ENCODE results near the gene PSMB8. TPM values are rescaled to one million over a fixed set of nuclear protein-coding genes. Genes with fewer than 3 reads are reported as not detected.
"Not testable (repeated sequence)": the region's sequence is repeated elsewhere in the genome, so short reads cannot be mapped to it uniquely, and the experiment has no call there.

Gene PSMB8
- total RNA-seq (10 to 100 TPM; 14.8 to 28.4 (median 18.8) TPM), polyA plus RNA-seq (23.0 TPM)
- long read RNA-seq, donor 1, transcript PSMB8-202 (6 exons, 1,124 nt), result major isoform, 22 of 30 reads
- long read RNA-seq, donor 1, partial matches to known transcripts, result 1 of 30 reads
- long read RNA-seq, donor 1, other reads (novel, unspliced or antisense), result 2 of 30 reads
- long read RNA-seq, donor 2, transcript PSMB8-202 (6 exons, 1,124 nt), result major isoform, 10 of 17 reads
- long read RNA-seq, donor 2, partial matches to known transcripts, result 1 of 17 reads
- long read RNA-seq, donor 2, other reads (novel, unspliced or antisense), result 4 of 17 reads
- long read RNA-seq, donor 3, transcript PSMB8-201 (6 exons, 1,351 nt), result minor isoform, 7 of 68 reads
- long read RNA-seq, donor 3, transcript PSMB8-202 (6 exons, 1,124 nt), result major isoform, 40 of 68 reads
- long read RNA-seq, donor 3, partial matches to known transcripts, result 3 of 68 reads
- long read RNA-seq, donor 3, other reads (novel, unspliced or antisense), result 15 of 68 reads
- long read RNA-seq, donor 4, transcript PSMB8-202 (6 exons, 1,124 nt), result major isoform, 12 of 22 reads
- long read RNA-seq, donor 4, partial matches to known transcripts, result 1 of 22 reads
- long read RNA-seq, donor 4, other reads (novel, unspliced or antisense), result 6 of 22 reads

DNA sequence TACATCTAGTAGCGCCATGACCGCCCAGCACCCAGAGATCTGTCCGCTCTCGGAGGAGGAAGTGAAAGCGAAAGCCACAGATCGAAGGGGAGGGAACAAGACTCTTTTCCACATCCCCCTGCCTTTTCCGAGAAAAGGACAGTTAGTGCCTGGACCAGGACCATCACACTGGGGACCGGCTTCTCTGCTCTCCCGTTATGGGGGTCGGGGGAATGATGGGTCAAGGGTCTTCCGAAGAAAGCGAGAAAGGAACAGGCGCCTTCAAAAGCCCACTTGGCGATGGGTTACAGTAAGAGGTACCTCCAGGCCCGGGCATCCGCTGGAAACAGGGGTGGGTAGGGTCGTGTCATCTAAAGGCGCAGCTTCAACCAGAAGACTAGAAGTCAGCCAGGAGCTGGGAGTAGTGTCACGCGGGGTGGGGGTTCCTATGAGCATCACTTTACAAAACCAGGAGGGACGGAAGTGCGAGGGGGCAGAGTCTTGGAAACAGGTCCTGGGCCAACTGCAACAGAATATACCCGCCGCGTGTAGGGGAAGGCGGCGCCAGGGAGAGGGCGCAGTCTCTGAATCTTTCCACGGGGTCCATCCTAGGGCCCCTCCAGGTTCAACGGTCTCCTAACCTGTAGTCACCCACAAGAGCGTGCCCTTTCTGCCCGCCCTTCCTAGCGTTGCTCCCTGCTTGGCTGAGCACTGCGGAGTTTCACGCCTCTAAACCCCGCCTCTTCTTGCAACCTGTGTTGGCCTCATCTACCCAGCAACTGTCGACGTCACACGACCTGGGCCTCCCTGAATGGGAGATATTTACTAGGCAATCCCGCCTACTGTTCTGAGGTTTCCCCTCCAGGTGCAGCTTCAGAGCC, at the start of gene PSMB8:
PSMB8 (minus strand) TSS at position 69 of the 860 bp plus-strand sequence; CDS start at position 18, 51 bp downstream.
- peak; percentile 97 for ATAC-seq

DNA sequence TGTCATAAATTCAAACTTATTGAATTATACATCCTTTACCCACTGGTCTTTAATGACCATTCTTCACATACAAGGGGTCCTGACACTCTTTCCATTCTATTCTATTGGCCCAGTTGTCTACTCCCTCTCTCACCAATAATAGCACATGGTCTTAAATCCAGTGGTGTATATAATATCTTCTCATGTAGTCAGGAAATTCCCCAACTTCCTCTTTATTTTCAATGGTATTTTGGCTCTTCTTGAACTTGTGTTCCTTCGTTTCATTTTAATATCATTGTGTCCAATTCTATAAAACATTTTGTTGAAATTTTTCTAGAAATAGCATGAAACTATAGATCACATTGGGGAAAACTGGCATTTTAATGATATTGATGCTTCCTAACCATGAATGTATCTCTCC, 47.0 kb upstream of the PSMB8 start:
- Histone ChIP-seq H3K27ac (ENCODE audit: low read length) (no peak overlapping the region), H3K27me3 (ENCODE audit: control insufficient read depth, insufficient read depth) (no peaks in the 10 kb centered on the region), H3K9me3 (ENCODE audit: control insufficient read depth, low read length) (no peaks in the 10 kb centered on the region), H3K4me1 (ENCODE audit: control insufficient read depth, insufficient read depth, low read length) (peaks cover 4% of the 10 kb centered on the region), H3K4me3 (ENCODE audit: low read length) (no peak overlapping the region)
- WGBS, result 35% methylated on average over 1 of the region's 1 CpG
- DNase-seq (no peak), ATAC-seq (no peak)
- intact Hi-C loops (cut with DNase I), result no loop called here

More for the DNA sequence above, at the start of gene PSMB8:
- DNase-seq, result peak; percentile 95 to 99 (median 97)
- Histone ChIP-seq H3K27ac (ENCODE audit: low read length) (peak within 1 kb of the TSS; percentile 98), H3K9me3 (ENCODE audit: control insufficient read depth, low read length) (no peaks in the 10 kb centered on the region), H3K27me3 (ENCODE audit: control insufficient read depth, insufficient read depth) (no peaks in the 10 kb centered on the region), H3K4me1 (ENCODE audit: control insufficient read depth, insufficient read depth, low read length) (peaks cover 2% of the 10 kb centered on the region), H3K4me3 (ENCODE audit: low read length) (peak within 1 kb of the TSS; percentile 86)
- intact Hi-C loops (cut with DNase I), result no loop called here
- under 1% methylated on average over 40 of the region's 40 CpGs for WGBS

DNA sequence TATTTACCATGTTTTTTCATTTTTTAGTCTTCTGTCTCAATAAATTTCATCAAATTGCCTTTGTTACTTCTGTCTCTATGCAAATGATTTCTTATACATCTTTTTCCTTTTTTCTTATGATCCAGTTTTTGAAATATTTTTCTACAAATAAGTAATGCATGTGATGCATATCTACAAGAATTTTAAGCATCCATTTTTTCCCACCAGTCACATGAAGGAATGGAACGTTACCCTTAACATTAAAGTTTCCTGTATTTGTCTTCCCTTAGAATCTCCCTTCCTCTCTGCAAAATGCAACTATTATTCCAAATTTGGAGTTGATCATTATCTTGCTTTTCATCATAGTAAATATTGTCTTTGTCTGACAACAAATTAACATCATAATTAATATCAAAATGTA, 45.7 kb upstream of the PSMB8 start:
- ATAC-seq (no peak), DNase-seq (no peak)
- intact Hi-C loops (cut with DNase I), result loop anchor here (5.0 to 10.0 kb wide), 3 partner anchors 43 to 95 kb away; no protein-coding TSS in a partner anchor
- Histone ChIP-seq H3K27me3 (ENCODE audit: control insufficient read depth, insufficient read depth) (no peaks in the 10 kb centered on the region), H3K4me1 (ENCODE audit: control insufficient read depth, insufficient read depth, low read length) (no peaks in the 10 kb centered on the region), H3K9me3 (ENCODE audit: control insufficient read depth, low read length) (no peaks in the 10 kb centered on the region), H3K4me3 (ENCODE audit: low read length) (no peak overlapping the region), H3K27ac (ENCODE audit: low read length) (no peak overlapping the region)
- WGBS, result 63% methylated on average over 1 of the region's 1 CpG

DNA sequence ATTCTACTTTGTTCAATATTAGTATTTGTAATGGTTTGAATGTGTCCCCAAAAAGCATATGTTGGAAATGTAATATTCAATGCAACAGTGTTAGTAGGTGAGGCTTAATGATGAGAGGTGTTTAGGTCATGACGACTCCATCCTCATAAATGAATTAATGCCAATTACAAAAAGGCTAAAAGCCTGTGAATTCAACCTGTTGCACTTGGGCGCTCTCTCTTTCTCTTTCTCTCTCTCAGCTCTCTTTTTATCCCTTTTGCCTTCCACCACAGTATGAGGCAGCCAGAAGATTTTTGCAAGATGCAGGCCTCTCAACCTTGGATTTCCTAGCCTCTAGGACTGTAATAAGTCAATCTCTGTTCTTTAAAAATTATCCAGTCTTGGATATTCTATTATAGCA, 44.7 kb upstream of the PSMB8 start:
- intact Hi-C loops (cut with DNase I), result loop anchor here (5.0 to 10.0 kb wide), 3 partner anchors 44 to 96 kb away; no protein-coding TSS in a partner anchor
- Histone ChIP-seq H3K9me3 (ENCODE audit: control insufficient read depth, low read length) (no peaks in the 10 kb centered on the region), H3K27me3 (ENCODE audit: control insufficient read depth, insufficient read depth) (no peaks in the 10 kb centered on the region), H3K4me1 (ENCODE audit: control insufficient read depth, insufficient read depth, low read length) (no peaks in the 10 kb centered on the region), H3K4me3 (ENCODE audit: low read length) (no peak overlapping the region), H3K27ac (ENCODE audit: low read length) (no peak overlapping the region)
- 88% methylated on average over 2 of the region's 2 CpGs for WGBS
- DNase-seq (no peak), ATAC-seq (no peak)

DNA sequence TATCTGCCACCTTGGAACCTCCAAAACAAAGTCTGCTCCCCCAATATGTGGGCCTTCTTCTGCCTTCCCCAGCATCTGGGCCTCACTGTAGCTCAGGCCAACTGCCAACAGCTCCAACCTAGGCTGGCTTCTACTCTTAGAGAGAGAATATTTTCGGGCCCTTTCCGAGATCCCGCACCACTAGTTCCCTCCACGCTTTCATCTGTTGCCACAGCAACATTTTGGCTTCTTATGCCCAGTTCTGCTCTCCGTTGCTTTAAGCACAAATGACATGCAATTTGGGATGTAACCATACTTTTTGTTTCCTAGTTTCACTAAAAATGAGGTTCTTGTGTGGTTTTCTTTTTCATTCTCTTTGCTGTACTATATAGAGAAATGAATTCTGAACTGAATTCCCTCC, 43.8 kb upstream of the PSMB8 start:
- Histone ChIP-seq H3K27me3 (ENCODE audit: control insufficient read depth, insufficient read depth) (no peaks in the 10 kb centered on the region), H3K4me3 (ENCODE audit: low read length) (no peak overlapping the region), H3K27ac (ENCODE audit: low read length) (no peak overlapping the region), H3K9me3 (ENCODE audit: control insufficient read depth, low read length) (no peaks in the 10 kb centered on the region), H3K4me1 (ENCODE audit: control insufficient read depth, insufficient read depth, low read length) (no peaks in the 10 kb centered on the region)
- intact Hi-C loops (cut with DNase I), result loop anchor here (5.0 to 10.0 kb wide), 3 partner anchors 45 to 97 kb away; no protein-coding TSS in a partner anchor
- DNase-seq (no peak), ATAC-seq (no peak)
- WGBS, result 82% methylated on average over 5 of the region's 5 CpGs

DNA sequence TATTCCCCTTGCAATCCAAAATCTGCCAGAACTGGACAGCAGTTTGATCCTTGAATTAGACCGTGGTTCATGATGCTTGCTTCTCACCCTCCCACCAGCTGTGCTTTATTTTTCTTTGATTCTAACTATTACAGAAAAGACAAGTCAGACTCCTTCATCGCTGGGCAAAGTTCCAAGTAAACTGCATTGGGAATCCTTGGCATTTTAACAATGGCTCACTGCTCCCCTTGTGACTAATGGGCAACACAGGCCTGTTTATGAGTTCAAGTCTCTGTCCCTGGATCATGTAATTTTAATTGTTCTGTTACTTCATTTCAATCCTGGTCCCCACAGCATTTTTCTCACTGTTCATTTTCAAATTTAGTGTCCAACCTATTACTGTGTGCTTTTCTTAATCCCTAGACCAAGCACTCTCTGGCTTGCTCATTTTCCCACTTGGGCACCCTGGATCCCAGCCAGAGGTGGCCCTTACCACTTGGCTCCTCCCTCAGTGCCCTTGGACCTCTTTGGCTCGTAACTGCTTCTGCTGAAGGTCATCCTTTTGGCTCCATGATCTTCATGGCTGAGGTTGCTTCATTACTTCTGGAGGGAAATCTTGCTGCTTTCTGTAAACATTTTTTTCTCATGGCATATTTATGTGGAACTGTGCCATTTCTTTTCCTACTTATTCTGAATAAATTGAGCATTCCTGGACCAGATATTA, 43.0 kb upstream of the PSMB8 start:
- intact Hi-C loops (cut with DNase I), result loop anchor here (5.0 to 10.0 kb wide), 3 partner anchors 45 to 98 kb away; no protein-coding TSS in a partner anchor
- H3K4me1 ChIP-seq (ENCODE audit: control insufficient read depth, insufficient read depth, low read length), result no peaks in the 10 kb centered on the region
- no peaks in the 10 kb centered on the region for H3K27me3 ChIP-seq (ENCODE audit: control insufficient read depth, insufficient read depth)
- 40% methylated on average over 3 of the region's 3 CpGs for WGBS
- H3K27ac ChIP-seq (ENCODE audit: low read length), result no peak overlapping the region
- no peaks in the 10 kb centered on the region for H3K9me3 ChIP-seq (ENCODE audit: control insufficient read depth, low read length)
- DNase-seq, result peak in 2 of 3 donors; percentile 22 to 58
- no peak overlapping the region for H3K4me3 ChIP-seq (ENCODE audit: low read length)
- peak in 1 of 2 donors; percentile 8 for ATAC-seq

DNA sequence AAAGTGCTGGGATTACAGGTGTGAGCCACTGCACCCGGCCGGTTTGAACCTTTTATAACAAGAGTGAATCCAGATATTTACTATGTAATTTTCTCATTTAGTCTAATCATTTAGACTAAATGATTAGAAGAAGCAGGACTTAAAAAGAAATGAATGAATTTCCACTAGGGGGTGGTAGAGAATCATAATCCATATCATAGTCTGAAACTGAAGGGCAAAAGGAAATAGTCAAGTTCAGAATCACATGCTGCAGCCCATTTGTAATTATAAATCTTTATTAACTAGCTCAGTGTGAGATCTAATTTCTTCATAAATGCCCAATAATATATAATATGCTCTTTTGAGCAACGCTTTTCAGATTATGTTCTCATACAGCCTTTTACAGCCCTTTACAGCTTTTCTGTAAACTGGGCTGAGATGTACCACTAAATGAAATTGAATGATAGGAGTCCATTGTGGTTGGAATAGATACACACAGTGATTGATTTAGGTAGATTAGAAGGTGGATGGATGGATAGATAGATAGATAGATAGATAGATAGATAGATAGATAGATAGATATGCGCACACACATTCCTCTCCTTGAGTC, 41.9 kb upstream of the PSMB8 start:
- Histone ChIP-seq H3K4me3 (ENCODE audit: low read length) (no peak overlapping the region), H3K4me1 (ENCODE audit: control insufficient read depth, insufficient read depth, low read length) (no peaks in the 10 kb centered on the region), H3K27me3 (ENCODE audit: control insufficient read depth, insufficient read depth) (no peaks in the 10 kb centered on the region), H3K27ac (ENCODE audit: low read length) (no peak overlapping the region), H3K9me3 (ENCODE audit: control insufficient read depth, low read length) (no peaks in the 10 kb centered on the region)
- DNase-seq (no peak), ATAC-seq (peak in 1 of 2 donors; percentile 40)
- intact Hi-C loops (cut with DNase I), result loop anchor here (2.0 to 10.0 kb wide), 4 partner anchors 47 to 99 kb away; no protein-coding TSS in a partner anchor
- 45% methylated on average over 4 of the region's 4 CpGs for WGBS

DNA sequence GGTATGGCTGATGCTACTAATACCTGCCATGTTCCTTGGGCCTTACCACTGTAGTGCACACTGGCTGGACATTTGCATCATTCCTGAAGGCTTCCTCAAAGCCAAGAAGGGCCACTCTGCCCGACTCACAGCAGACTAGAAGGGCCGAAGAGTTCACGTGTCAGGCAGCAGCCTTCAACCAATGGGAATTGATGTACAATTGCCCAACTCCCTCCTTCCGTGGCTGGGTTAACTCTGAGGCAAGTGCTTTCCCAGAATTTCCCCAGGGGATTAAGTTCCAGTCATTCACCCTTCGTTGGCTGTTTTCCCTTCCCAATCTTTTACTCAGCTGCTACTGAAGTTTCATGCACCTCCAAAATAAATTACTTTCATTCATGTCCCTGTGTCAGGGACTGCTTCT, 39.9 kb upstream of the PSMB8 start:
- Histone ChIP-seq H3K4me1 (ENCODE audit: control insufficient read depth, insufficient read depth, low read length) (no peaks in the 10 kb centered on the region), H3K9me3 (ENCODE audit: control insufficient read depth, low read length) (no peaks in the 10 kb centered on the region), H3K27me3 (ENCODE audit: control insufficient read depth, insufficient read depth) (no peaks in the 10 kb centered on the region), H3K4me3 (ENCODE audit: low read length) (no peak overlapping the region), H3K27ac (ENCODE audit: low read length) (no peak overlapping the region)
- DNase-seq (peak; percentile 61 to 73 (median 66)), ATAC-seq (peak; percentile 89)
- intact Hi-C loops (cut with DNase I), result loop anchor here in 2 of 4 donors (2.0 to 10.0 kb wide), 2 partner anchors 101 kb away; no protein-coding TSS in a partner anchor
- 12% methylated on average over 5 of the region's 5 CpGs for WGBS

DNA sequence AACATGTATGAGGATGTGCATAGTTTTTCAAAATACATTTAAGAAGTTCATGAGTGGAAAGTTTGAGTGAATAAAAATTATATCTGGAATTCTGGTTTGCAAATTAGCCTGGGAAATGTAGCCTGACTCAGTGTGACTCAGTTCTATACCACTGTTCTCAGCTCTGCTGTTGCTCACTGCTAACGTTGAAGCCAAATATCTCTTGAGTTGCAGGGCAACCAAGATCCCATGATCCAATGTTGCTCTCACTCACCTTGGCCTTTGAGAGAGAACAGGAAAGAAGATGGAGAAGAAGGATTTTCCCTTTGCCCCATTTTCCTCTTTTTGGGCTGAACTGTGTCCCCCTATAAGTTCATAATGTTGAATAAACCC, 39.0 kb upstream of the PSMB8 start:
- intact Hi-C loops (cut with DNase I), result loop anchor here in 1 of 4 donors (10.0 kb wide), 1 partner anchor 102 kb away; no protein-coding TSS in a partner anchor
- Histone ChIP-seq H3K4me1 (ENCODE audit: control insufficient read depth, insufficient read depth, low read length) (no peaks in the 10 kb centered on the region), H3K9me3 (ENCODE audit: control insufficient read depth, low read length) (no peaks in the 10 kb centered on the region), H3K27me3 (ENCODE audit: control insufficient read depth, insufficient read depth) (no peaks in the 10 kb centered on the region), H3K27ac (ENCODE audit: low read length) (no peak overlapping the region), H3K4me3 (ENCODE audit: low read length) (no peak overlapping the region)
- no peak for DNase-seq
- no peak for ATAC-seq
- 26% methylated on average over 1 of the region's 1 CpG for WGBS

DNA sequence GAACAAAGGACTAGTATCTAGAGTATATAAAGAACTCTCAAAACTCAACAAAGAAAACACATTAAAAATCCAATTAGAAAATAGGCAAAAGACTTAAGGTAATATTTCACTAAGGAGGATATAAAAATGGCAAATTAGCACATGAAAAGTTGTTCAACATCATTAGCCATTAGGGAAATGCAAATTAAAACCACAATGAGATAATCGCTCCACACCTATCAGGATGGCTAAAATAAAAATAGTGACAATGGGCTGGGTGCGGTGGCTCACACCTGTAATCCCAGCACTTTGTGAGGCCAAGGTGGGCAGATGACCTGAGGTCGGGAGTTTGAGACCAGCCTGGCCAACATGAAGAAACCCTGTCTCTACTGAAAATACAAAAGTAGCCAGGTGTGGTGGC, 37.1 kb upstream of the PSMB8 start:
- WGBS, result 80% methylated on average over 3 of the region's 3 CpGs
- intact Hi-C loops (cut with DNase I), result loop anchor here in 1 of 4 donors (10.0 kb wide), 1 partner anchor 104 kb away; no protein-coding TSS in a partner anchor
- H3K4me1 ChIP-seq (ENCODE audit: control insufficient read depth, insufficient read depth, low read length); H3K4me3 ChIP-seq (ENCODE audit: low read length); H3K27ac ChIP-seq (ENCODE audit: low read length); ATAC-seq; H3K9me3 ChIP-seq (ENCODE audit: control insufficient read depth, low read length); DNase-seq; H3K27me3 ChIP-seq (ENCODE audit: control insufficient read depth, insufficient read depth): not testable (repeated sequence)

All from right cardiac atrium (tissue), 5 donors.